ENCODE data around the gene MS4A2. TPM values are rescaled to one million over a fixed set of nuclear protein-coding genes. Genes with fewer than 3 reads are reported as not detected.

MS4A2 gene
- total and polyA plus RNA-seq, 2 of the 8 experiments (the other 6 are each of a cell fraction or from before 2014, with no cell fraction given): not detected

DNA sequence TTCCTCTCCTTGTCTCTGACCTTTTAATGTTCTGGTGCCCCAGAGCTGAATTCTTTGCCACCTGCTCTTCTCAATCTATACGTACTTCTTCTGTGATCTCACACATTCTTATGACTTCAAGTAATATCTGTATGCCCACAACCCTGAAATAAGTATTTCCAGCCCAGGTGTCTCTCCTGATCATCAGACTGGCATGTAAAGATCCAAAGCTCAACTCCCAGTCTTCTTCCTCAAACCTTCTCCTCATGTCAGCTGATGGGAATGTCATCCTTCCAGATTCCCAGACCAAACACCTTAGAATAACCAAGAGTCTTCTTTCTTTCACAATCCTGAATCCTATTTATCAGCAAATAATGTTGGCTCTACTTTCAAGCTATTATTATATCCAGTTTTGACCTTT lies 22.7 kb upstream of the MS4A2 start (continued):
- TF ChIP-seq, protein P1, sequence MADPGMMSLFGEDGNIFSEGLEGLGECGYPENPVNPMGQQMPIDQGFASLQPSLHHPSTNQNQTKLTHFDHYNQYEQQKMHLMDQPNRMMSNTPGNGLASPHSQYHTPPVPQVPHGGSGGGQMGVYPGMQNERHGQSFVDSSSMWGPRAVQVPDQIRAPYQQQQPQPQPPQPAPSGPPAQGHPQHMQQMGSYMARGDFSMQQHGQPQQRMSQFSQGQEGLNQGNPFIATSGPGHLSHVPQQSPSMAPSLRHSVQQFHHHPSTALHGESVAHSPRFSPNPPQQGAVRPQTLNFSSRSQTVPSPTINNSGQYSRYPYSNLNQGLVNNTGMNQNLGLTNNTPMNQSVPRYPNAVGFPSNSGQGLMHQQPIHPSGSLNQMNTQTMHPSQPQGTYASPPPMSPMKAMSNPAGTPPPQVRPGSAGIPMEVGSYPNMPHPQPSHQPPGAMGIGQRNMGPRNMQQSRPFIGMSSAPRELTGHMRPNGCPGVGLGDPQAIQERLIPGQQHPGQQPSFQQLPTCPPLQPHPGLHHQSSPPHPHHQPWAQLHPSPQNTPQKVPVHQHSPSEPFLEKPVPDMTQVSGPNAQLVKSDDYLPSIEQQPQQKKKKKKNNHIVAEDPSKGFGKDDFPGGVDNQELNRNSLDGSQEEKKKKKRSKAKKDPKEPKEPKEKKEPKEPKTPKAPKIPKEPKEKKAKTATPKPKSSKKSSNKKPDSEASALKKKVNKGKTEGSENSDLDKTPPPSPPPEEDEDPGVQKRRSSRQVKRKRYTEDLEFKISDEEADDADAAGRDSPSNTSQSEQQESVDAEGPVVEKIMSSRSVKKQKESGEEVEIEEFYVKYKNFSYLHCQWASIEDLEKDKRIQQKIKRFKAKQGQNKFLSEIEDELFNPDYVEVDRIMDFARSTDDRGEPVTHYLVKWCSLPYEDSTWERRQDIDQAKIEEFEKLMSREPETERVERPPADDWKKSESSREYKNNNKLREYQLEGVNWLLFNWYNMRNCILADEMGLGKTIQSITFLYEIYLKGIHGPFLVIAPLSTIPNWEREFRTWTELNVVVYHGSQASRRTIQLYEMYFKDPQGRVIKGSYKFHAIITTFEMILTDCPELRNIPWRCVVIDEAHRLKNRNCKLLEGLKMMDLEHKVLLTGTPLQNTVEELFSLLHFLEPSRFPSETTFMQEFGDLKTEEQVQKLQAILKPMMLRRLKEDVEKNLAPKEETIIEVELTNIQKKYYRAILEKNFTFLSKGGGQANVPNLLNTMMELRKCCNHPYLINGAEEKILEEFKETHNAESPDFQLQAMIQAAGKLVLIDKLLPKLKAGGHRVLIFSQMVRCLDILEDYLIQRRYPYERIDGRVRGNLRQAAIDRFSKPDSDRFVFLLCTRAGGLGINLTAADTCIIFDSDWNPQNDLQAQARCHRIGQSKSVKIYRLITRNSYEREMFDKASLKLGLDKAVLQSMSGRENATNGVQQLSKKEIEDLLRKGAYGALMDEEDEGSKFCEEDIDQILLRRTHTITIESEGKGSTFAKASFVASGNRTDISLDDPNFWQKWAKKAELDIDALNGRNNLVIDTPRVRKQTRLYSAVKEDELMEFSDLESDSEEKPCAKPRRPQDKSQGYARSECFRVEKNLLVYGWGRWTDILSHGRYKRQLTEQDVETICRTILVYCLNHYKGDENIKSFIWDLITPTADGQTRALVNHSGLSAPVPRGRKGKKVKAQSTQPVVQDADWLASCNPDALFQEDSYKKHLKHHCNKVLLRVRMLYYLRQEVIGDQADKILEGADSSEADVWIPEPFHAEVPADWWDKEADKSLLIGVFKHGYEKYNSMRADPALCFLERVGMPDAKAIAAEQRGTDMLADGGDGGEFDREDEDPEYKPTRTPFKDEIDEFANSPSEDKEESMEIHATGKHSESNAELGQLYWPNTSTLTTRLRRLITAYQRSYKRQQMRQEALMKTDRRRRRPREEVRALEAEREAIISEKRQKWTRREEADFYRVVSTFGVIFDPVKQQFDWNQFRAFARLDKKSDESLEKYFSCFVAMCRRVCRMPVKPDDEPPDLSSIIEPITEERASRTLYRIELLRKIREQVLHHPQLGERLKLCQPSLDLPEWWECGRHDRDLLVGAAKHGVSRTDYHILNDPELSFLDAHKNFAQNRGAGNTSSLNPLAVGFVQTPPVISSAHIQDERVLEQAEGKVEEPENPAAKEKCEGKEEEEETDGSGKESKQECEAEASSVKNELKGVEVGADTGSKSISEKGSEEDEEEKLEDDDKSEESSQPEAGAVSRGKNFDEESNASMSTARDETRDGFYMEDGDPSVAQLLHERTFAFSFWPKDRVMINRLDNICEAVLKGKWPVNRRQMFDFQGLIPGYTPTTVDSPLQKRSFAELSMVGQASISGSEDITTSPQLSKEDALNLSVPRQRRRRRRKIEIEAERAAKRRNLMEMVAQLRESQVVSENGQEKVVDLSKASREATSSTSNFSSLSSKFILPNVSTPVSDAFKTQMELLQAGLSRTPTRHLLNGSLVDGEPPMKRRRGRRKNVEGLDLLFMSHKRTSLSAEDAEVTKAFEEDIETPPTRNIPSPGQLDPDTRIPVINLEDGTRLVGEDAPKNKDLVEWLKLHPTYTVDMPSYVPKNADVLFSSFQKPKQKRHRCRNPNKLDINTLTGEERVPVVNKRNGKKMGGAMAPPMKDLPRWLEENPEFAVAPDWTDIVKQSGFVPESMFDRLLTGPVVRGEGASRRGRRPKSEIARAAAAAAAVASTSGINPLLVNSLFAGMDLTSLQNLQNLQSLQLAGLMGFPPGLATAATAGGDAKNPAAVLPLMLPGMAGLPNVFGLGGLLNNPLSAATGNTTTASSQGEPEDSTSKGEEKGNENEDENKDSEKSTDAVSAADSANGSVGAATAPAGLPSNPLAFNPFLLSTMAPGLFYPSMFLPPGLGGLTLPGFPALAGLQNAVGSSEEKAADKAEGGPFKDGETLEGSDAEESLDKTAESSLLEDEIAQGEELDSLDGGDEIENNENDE (IDR thresholded peaks at IDR 0.05; ENCODE audit: insufficient replicate concordance, low read length): no peak

Data from H1 (cell line).